ENCODE measurements around the gene JPH2.

The JPH2 gene

GRCh38 chr20:44095831-44096230 lies 91.2 kb downstream of the JPH2 start:
- DNase-seq = no peak

- DNase-seq = no peak
These were observed 93.8 kb downstream of the JPH2 start for GRCh38 chr20:44093249-44093582.

GRCh38 chr20:44092551-44093248 lies 94.3 kb downstream of the JPH2 start:
- no peak for DNase-seq

GRCh38 chr20:44091026-44091425 lies 96.0 kb downstream of the JPH2 start:
- no peak for DNase-seq

- DNase-seq = no peak
These were observed 96.9 kb downstream of the JPH2 start for GRCh38 chr20:44089987-44090674.

- no peak for DNase-seq
These were observed 99.2 kb downstream of the JPH2 start for GRCh38 chr20:44087857-44088120.

- no peak for DNase-seq
These were observed 99.7 kb downstream of the JPH2 start for GRCh38 chr20:44087051-44087856.

- no peak for DNase-seq
These were observed 101.2 kb downstream of the JPH2 start for GRCh38 chr20:44085616-44086434.

- DNase-seq = no peak
These were observed 102.1 kb downstream of the JPH2 start for GRCh38 chr20:44084891-44085290.

- DNase-seq = no peak
These were observed 102.5 kb downstream of the JPH2 start for GRCh38 chr20:44084439-44084838.

GRCh38 chr20:44083220-44083933 lies 103.6 kb downstream of the JPH2 start:
- no peak for DNase-seq

GRCh38 chr20:44081888-44082287 lies 105.1 kb downstream of the JPH2 start:
- no peak for DNase-seq

GRCh38 chr20:44081476-44081875 lies 105.5 kb downstream of the JPH2 start:
- DNase-seq = no peak

- no peak for DNase-seq
These were observed 106.2 kb downstream of the JPH2 start for GRCh38 chr20:44080646-44081267.

- no peak for DNase-seq
These were observed 106.9 kb downstream of the JPH2 start for GRCh38 chr20:44080064-44080463.

- DNase-seq = no peak
These were observed 107.7 kb downstream of the JPH2 start for GRCh38 chr20:44079291-44079690.

- no peak for DNase-seq
These were observed 111.1 kb downstream of the JPH2 start for GRCh38 chr20:44075950-44076232.

- no peak for DNase-seq
These were observed 111.6 kb downstream of the JPH2 start for GRCh38 chr20:44075191-44075949.

GRCh38 chr20:44074252-44075151 lies 112.5 kb downstream of the JPH2 start:
- DNase-seq = no peak

- no peak for DNase-seq
These were observed 113.3 kb downstream of the JPH2 start for GRCh38 chr20:44073675-44074071.

Data from NCI-H1048 (cell line).